Cardiac muscle cell (in vitro differentiated cells and primary cell): ENCODE measurements around the gene NOD1. TPM values are rescaled to one million over a fixed set of nuclear protein-coding genes. Genes with fewer than 3 reads are reported as not detected.

ENCODE experiments used
- DNase-seq, 2 donors: peaks; one replicate each; pipeline versions ENCODE4 v3.0.0 to v3.0.0-alpha.2; 2010 to 2017; ENCODE audit warnings: low read depth in 1 of 2, low spot score in 1 of 2
- H3K27ac ChIP-seq: fragments of 200-600 bp; sonication (generic); 2 replicates; pipeline ENCODE4 v1.5.1; 2016
- H3K27me3 ChIP-seq: fragments of 200-600 bp; sonication (generic); 2 replicates; pipeline ENCODE4 v1.6.0; 2016; ENCODE audit warnings: control low read depth
- H3K36me3 ChIP-seq: fragments of 200-600 bp; sonication (generic); 2 replicates; pipeline ENCODE4 v1.5.1; 2016; ENCODE audit warnings: control low read depth
- H3K4me1 ChIP-seq: fragments of 200-600 bp; sonication (generic); 2 replicates; pipeline ENCODE4 v1.8.1; 2017; ENCODE audit warnings: low read depth, mild to moderate bottlenecking, mixed run types
- H3K4me3 ChIP-seq: fragments of 200-600 bp; sonication (generic); 2 replicates; pipeline ENCODE4 v1.5.1; 2016; ENCODE audit warnings: mild to moderate bottlenecking
- H3K9me3 ChIP-seq: fragments of 200-600 bp; sonication (generic); 2 replicates; pipeline ENCODE4 v1.5.1; 2017; ENCODE audit warnings: low read depth, mild to moderate bottlenecking, control low read depth
- CTCF ChIP-seq: IDR thresholded peaks from 2 replicates; pipeline ENCODE4 v1.5.1; 2012; ENCODE audit warnings: low read depth, mild to moderate bottlenecking, low read length
- polyA plus RNA-seq: library from polyadenylated mRNA; unstranded; fragments of >200 nt; fragmentation: Nextera tagmentation; extraction: Ambion mirVana; gene quantifications from 2 replicates; pipeline ENCODE4 v1.2.1, GENCODE V29; 2016
- total RNA-seq: library from RNA; depleted of rRNA; stranded (reverse); fragments of >200 nt; gene quantifications from 2 replicates; pipeline ENCODE4 v1.2.3, GENCODE V29; 2016

The NOD1 gene
- total and polyA plus RNA-seq, 2 experiments from 2014 or later, result 20.3 to 79.6 TPM

GRCh38 chr7:30476459-30477145 is 2.0 kb downstream of the NOD1 start:
- peaks cover 63% of the 10 kb centered on the region for H3K4me1 ChIP-seq
- no peak for TF ChIP-seq CTCF
- H3K36me3 ChIP-seq, result no peaks in the 10 kb centered on the region
- no peaks in the 10 kb centered on the region for H3K27me3 ChIP-seq
- DNase-seq, result peak in 1 of 2 donors; percentile 58
- H3K4me3 ChIP-seq, result no peak overlapping the region
- no peaks in the 10 kb centered on the region for H3K9me3 ChIP-seq
- peak overlapping the region; percentile 11 for H3K27ac ChIP-seq

GRCh38 chr7:30475580-30475979 is 3.0 kb downstream of the NOD1 start:
- TF ChIP-seq CTCF, result no peak
- Histone ChIP-seq H3K4me3 (no peak overlapping the region), H3K4me1 (peaks cover 71% of the 10 kb centered on the region), H3K27ac (peak overlapping the region; percentile 13), H3K27me3 (no peaks in the 10 kb centered on the region), H3K36me3 (no peaks in the 10 kb centered on the region), H3K9me3 (no peaks in the 10 kb centered on the region)
- peak in 1 of 2 donors; percentile 54 for DNase-seq

- Histone ChIP-seq H3K9me3 (no peaks in the 10 kb centered on the region), H3K27me3 (no peaks in the 10 kb centered on the region), H3K4me1 (peaks cover 78% of the 10 kb centered on the region), H3K4me3 (no peak overlapping the region), H3K36me3 (no peaks in the 10 kb centered on the region), H3K27ac (peak overlapping the region; percentile 13)
- no peak for TF ChIP-seq CTCF
- peak in 1 of 2 donors; percentile 97 for DNase-seq
Observed at GRCh38 chr7:30474893-30475292, 3.7 kb downstream of the NOD1 start.

- no peaks in the 10 kb centered on the region for H3K36me3 ChIP-seq
- H3K9me3 ChIP-seq, result no peaks in the 10 kb centered on the region
- DNase-seq, result no peak
- H3K27me3 ChIP-seq, result no peaks in the 10 kb centered on the region
- H3K4me1 ChIP-seq, result peaks cover 82% of the 10 kb centered on the region
- TF ChIP-seq CTCF, result no peak
- H3K27ac ChIP-seq, result peak overlapping the region; percentile 13
- H3K4me3 ChIP-seq, result no peak overlapping the region
Observed at GRCh38 chr7:30474485-30474884, 4.1 kb downstream of the NOD1 start.

- no peaks in the 10 kb centered on the region for H3K27me3 ChIP-seq
- peaks cover 88% of the 10 kb centered on the region for H3K4me1 ChIP-seq
- H3K27ac ChIP-seq, result peak overlapping the region; percentile 61
- no peak for DNase-seq
- no peaks in the 10 kb centered on the region for H3K9me3 ChIP-seq
- no peaks in the 10 kb centered on the region for H3K36me3 ChIP-seq
- TF ChIP-seq CTCF, result no peak
- H3K4me3 ChIP-seq, result no peak overlapping the region
Observed at GRCh38 chr7:30473903-30474302, 4.7 kb downstream of the NOD1 start.
